Mesenchymal stem cell (in vitro differentiated cells and primary cell): Measurements from ENCODE around the gene CDK5RAP2.

Source experiments
- DNase-seq: peaks from one replicate; pipeline ENCODE4 v3.0.0-alpha.2; 2013
- H2AFZ ChIP-seq: one replicate; pipeline ENCODE4 v1.6.1; 2013; ENCODE audit warnings: low read depth, mild to moderate bottlenecking, control low read depth, inconsistent platforms, low read length, moderate library complexity
- H2AK5ac ChIP-seq: 2 replicates; pipeline ENCODE4 v1.6.1; 2013; ENCODE audit warnings: low read length, moderate library complexity, mild to moderate bottlenecking, inconsistent platforms; ENCODE audit not compliant: severe bottlenecking
- H2BK120ac ChIP-seq: one replicate; pipeline ENCODE4 v1.6.1; 2013; ENCODE audit warnings: low read depth, mild to moderate bottlenecking, inconsistent platforms, low read length, moderate library complexity
- H2BK12ac ChIP-seq, 2 experiments: one replicate each; pipeline ENCODE4 v1.6.1; 2013; ENCODE audit warnings: inconsistent platforms in 2 of 2, low read length in 2 of 2, mild to moderate bottlenecking in 2 of 2, moderate library complexity in 2 of 2, control low read depth in 1 of 2
- H2BK15ac ChIP-seq: one replicate; pipeline ENCODE4 v1.6.1; 2013; ENCODE audit warnings: mild to moderate bottlenecking, low read depth, inconsistent platforms; ENCODE audit not compliant: poor library complexity, severe bottlenecking
- H2BK5ac ChIP-seq: 2 replicates; pipeline ENCODE4 v1.6.1; 2013; ENCODE audit warnings: low read depth, mild to moderate bottlenecking, low read length, control low read depth, inconsistent platforms; ENCODE audit not compliant: poor library complexity, severe bottlenecking
- H3K14ac ChIP-seq, 2 experiments: one replicate each; pipeline ENCODE4 v1.6.1; 2013; ENCODE audit warnings: inconsistent platforms in 2 of 2, low read length in 2 of 2, control low read depth in 1 of 2, mild to moderate bottlenecking in 1 of 2, moderate library complexity in 1 of 2
- H3K18ac ChIP-seq, 2 experiments: one replicate each; pipeline ENCODE4 v1.6.1; 2013; ENCODE audit warnings: inconsistent platforms in 2 of 2, low read length in 2 of 2, control low read depth in 1 of 2, low read depth in 1 of 2, mild to moderate bottlenecking in 1 of 2
- H3K23ac ChIP-seq, 2 experiments: one replicate each; pipeline ENCODE4 v1.6.1; 2013; ENCODE audit warnings: inconsistent platforms in 2 of 2, low read length in 2 of 2, mild to moderate bottlenecking in 2 of 2, moderate library complexity in 2 of 2, control low read depth in 1 of 2
- H3K27ac ChIP-seq: 2 replicates; pipeline ENCODE4 v1.5.1; 2013; ENCODE audit warnings: mild to moderate bottlenecking, moderate library complexity, low read length, control low read depth, inconsistent platforms; ENCODE audit not compliant: poor library complexity, severe bottlenecking
- H3K27me3 ChIP-seq, 2 experiments: 2 replicates each; pipeline versions ENCODE4 v1.6.1 to v1.7.0; 2013; ENCODE audit warnings: low read length in 2 of 2, mild to moderate bottlenecking in 2 of 2, moderate library complexity in 2 of 2, control low read depth in 1 of 2, inconsistent platforms in 1 of 2; ENCODE audit not compliant: control insufficient read depth in 1 of 2, insufficient read depth in 1 of 2
- H3K36me3 ChIP-seq, 2 experiments: 2 replicates each; pipeline versions ENCODE4 v1.6.1 to v1.7.0; 2013; ENCODE audit warnings: low read length in 2 of 2, control low read depth in 1 of 2, inconsistent platforms in 1 of 2, low read depth in 1 of 2, mild to moderate bottlenecking in 1 of 2; ENCODE audit not compliant: insufficient read depth in 2 of 2, control insufficient read depth in 1 of 2
- H3K4ac ChIP-seq, 2 experiments: one replicate each; pipeline ENCODE4 v1.6.1; 2013; ENCODE audit warnings: inconsistent platforms in 2 of 2, low read length in 2 of 2, mild to moderate bottlenecking in 2 of 2, moderate library complexity in 2 of 2, control low read depth in 1 of 2, low read depth in 1 of 2
- H3K4me1 ChIP-seq: 2 replicates; pipeline ENCODE4 v1.6.1; 2013; ENCODE audit warnings: low read depth, low read length, control low read depth; ENCODE audit not compliant: control insufficient read depth, insufficient read depth
- H3K4me2 ChIP-seq: 2 replicates; pipeline ENCODE4 v1.6.1; 2013; ENCODE audit warnings: low read length, mild to moderate bottlenecking, inconsistent platforms; ENCODE audit not compliant: poor library complexity, severe bottlenecking
- H3K4me3 ChIP-seq, 2 experiments: 2 replicates each; pipeline versions ENCODE4 v1.5.1 to v1.7.0; 2013; ENCODE audit warnings: low read length in 2 of 2, mild to moderate bottlenecking in 2 of 2, control low read depth in 1 of 2, low read depth in 1 of 2; ENCODE audit not compliant: insufficient read depth in 1 of 2
- H3K79me1 ChIP-seq: replicated peaks from 2 replicates; pipeline ENCODE4 v1.6.1; 2013; ENCODE audit warnings: mild to moderate bottlenecking, control low read depth, low read length, inconsistent platforms; ENCODE audit not compliant: poor library complexity, severe bottlenecking
- H3K9ac ChIP-seq: 2 replicates; pipeline ENCODE4 v1.7.0; 2013; ENCODE audit warnings: mild to moderate bottlenecking, low read length, moderate library complexity
- H3K9me3 ChIP-seq: 2 replicates; pipeline ENCODE4 v1.7.0; 2013; ENCODE audit warnings: mild to moderate bottlenecking, low read length; ENCODE audit not compliant: control insufficient read depth
- H4K8ac ChIP-seq: one replicate; pipeline ENCODE4 v1.6.1; 2013; ENCODE audit warnings: inconsistent platforms, mild to moderate bottlenecking, low read length, moderate library complexity
- H4K91ac ChIP-seq: one replicate; pipeline ENCODE4 v1.6.1; 2013; ENCODE audit warnings: mild to moderate bottlenecking, low read length, inconsistent platforms
- WGBS: methylation state at CpG from one replicate; pipeline ENCODE4 v1.1.7; 2013; ENCODE audit warnings: mixed read lengths; 5-methylcytosine and 5-hydroxymethylcytosine counted together

The CDK5RAP2 gene

GRCh38 chr9:120619751-120620655 lies 40.0 kb upstream of the CDK5RAP2 start:
- Histone ChIP-seq H4K8ac (no peak overlapping the region), H2AK5ac (no peak overlapping the region), H3K4me3 (no peak overlapping the region), H2BK5ac (no peak overlapping the region), H3K9ac (peak overlapping the region; percentile 66), H3K27me3 (no peaks in the 10 kb centered on the region), H3K9me3 (no peaks in the 10 kb centered on the region), H2BK120ac (no peak overlapping the region), H3K79me1 (peaks cover 12% of the 10 kb centered on the region), H3K18ac (no peak overlapping the region), H2BK15ac (no peak overlapping the region), H3K27ac (no peak overlapping the region), H2AFZ (no peak overlapping the region), H3K14ac (no peak overlapping the region), H2BK12ac (no peak overlapping the region), H3K4me2 (no peak overlapping the region), H3K36me3 (peaks cover 4 to 7% of the 10 kb centered on the region in 2 experiments), H3K4me1 (peaks cover 5% of the 10 kb centered on the region), H3K4ac (no peak overlapping the region), H3K23ac (no peak overlapping the region), H4K91ac (no peak overlapping the region)
- WGBS, result 47% methylated on average over 5 of the region's 8 CpGs
- DNase-seq, result peak; percentile 72

DNA sequence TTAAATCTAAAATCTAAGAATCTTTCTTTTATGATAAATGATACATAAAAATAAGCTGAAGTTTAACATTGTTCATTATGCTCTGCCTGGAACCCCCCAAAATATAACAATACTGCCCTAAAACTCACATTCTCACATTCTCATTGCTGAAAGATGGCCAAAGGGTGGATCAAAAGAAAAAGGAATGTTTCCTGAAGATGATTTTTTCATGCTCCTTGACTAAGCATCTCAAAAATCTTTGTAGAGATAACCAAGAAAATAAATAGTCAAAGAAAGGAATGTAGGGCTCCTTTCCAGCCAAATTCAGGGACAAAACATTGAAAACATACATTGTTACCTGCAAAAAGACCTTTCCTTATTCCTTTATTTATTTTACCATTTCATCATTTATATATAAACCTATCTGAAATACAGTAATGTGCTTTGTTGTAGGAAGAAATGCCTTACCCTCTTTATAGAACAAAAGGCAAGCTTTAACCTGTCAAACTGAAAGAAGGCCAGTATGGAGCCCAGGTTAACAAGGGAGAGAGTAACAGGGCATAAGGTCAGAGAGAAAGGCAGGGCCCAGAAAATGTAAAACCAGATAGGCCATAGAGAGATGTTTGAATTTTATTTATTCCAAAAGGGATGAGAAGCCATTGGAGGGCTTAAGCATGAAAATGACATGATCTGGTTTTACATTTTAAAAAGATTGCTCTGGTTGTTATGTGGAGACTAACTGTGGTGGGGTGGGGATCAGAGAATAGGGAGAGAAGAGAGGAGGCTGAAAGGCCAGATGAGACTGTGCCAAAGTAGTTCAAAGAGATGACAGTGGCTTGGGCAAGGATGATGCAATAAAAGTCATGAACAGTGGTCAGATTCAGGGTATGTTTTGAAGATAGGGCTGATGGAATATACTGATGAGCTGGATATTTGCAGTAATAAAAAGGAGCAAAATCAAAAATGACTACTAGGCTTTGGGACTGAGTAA lies 37.3 kb upstream of the CDK5RAP2 start:
- H3K79me1 ChIP-seq, result peaks cover 9% of the 10 kb centered on the region
- no peak overlapping the region for H2BK5ac ChIP-seq
- H3K4me1 ChIP-seq, result no peaks in the 10 kb centered on the region
- DNase-seq, result no peak
- no peak overlapping the region for H3K14ac ChIP-seq
- H4K8ac ChIP-seq, result no peak overlapping the region
- no peak overlapping the region for H4K91ac ChIP-seq
- no peak overlapping the region for H2AFZ ChIP-seq
- no peak overlapping the region for H3K18ac ChIP-seq
- H2AK5ac ChIP-seq, result peak overlapping the region; percentile 40
- no peak overlapping the region for H2BK15ac ChIP-seq
- no peak overlapping the region for H3K4ac ChIP-seq
- peaks cover 3 to 4% of the 10 kb centered on the region in 2 experiments for H3K36me3 ChIP-seq
- H3K23ac ChIP-seq, result no peak overlapping the region
- no peaks in the 10 kb centered on the region for H3K9me3 ChIP-seq
- H2BK12ac ChIP-seq, result no peak overlapping the region
- peak overlapping the region; percentile 15 for H3K27ac ChIP-seq
- no peak overlapping the region for H3K4me2 ChIP-seq
- no peaks in the 10 kb centered on the region for H3K27me3 ChIP-seq
- H2BK120ac ChIP-seq, result no peak overlapping the region
- no peak overlapping the region for H3K4me3 ChIP-seq
- no peak overlapping the region for H3K9ac ChIP-seq

DNA sequence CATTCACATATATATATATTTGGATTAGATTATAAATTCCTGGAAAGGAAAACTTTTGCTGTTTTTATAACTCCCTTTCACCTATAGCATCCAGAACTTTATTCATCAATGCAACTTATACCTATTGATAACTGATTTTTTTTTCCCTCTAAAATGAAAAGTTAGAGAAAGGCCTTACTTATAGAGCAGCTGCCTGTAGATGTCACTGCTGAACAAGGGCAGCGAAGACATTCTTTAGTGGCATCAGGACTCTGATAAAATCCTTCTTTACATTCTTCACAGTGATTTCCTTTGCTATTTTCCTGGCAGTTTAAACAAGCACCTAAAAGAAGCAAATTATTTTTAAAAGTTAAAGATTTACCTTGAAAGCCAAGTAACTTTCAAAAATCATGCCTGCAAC lies 32.3 kb upstream of the CDK5RAP2 start:
- Histone ChIP-seq H3K4ac (no peak overlapping the region), H3K27me3 (no peaks in the 10 kb centered on the region), H2AK5ac (no peak overlapping the region), H3K27ac (no peak overlapping the region), H3K79me1 (peaks cover 9% of the 10 kb centered on the region), H3K9ac (no peak overlapping the region), H3K14ac (no peak overlapping the region), H2BK120ac (no peak overlapping the region), H3K4me3 (no peak overlapping the region), H3K4me2 (no peak overlapping the region), H2AFZ (no peak overlapping the region), H3K36me3 (peaks cover 3 to 13% of the 10 kb centered on the region in 2 experiments), H3K23ac (no peak overlapping the region), H3K18ac (no peak overlapping the region), H3K4me1 (no peaks in the 10 kb centered on the region), H2BK5ac (no peak overlapping the region), H4K91ac (no peak overlapping the region), H4K8ac (no peak overlapping the region), H2BK12ac (no peak overlapping the region), H3K9me3 (no peaks in the 10 kb centered on the region), H2BK15ac (no peak overlapping the region)
- WGBS, result 100% methylated on average over 1 of the region's 1 CpG
- DNase-seq, result no peak

DNA sequence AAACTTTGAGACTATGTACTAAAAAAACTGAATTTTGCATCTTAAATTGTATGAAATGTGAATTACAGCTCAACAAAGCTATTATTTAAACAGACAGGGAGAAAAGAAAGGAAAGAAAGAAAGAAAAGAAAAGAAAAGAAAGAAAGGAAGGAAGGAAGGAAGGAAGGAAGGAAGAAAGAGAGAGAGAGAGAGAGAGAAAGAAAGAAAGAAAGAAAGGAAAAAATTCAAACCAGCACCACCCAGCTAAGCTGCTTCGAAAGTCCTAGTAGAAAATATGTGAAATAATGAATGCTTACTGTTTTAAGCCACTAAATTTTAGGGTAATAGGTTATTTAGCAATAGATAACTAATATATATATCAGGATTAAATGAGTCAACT lies 31.7 kb upstream of the CDK5RAP2 start:
- no peak for DNase-seq
- 67% methylated on average over 1 of the region's 1 CpG for WGBS
- Histone ChIP-seq H2BK120ac (no peak overlapping the region), H2BK5ac (no peak overlapping the region), H2AFZ (no peak overlapping the region), H3K4me1 (no peaks in the 10 kb centered on the region), H3K4ac (no peak overlapping the region), H2AK5ac (no peak overlapping the region), H3K36me3 (peaks cover 3 to 18% of the 10 kb centered on the region in 2 experiments), H3K4me3 (no peak overlapping the region), H3K18ac (no peak overlapping the region), H4K8ac (no peak overlapping the region), H2BK15ac (no peak overlapping the region), H4K91ac (no peak overlapping the region), H3K27ac (no peak overlapping the region), H3K79me1 (peaks cover 9% of the 10 kb centered on the region), H3K14ac (no peak overlapping the region), H2BK12ac (no peak overlapping the region), H3K23ac (no peak overlapping the region), H3K9ac (no peak overlapping the region), H3K4me2 (no peak overlapping the region), H3K27me3 (no peaks in the 10 kb centered on the region), H3K9me3 (no peaks in the 10 kb centered on the region)
